A549 (cell line): ENCODE results near the gene PHLDA1. TPM values are rescaled to one million over a fixed set of nuclear protein-coding genes. Genes with fewer than 3 reads are reported as not detected.

Source experiments
- ATAC-seq, 2 experiments: fragments of 200-7000 bp in 1 of 2; fragments of >200 bp in 1 of 2; cut with Nextera tagmentation in 1 of 2; cut with Tn5 transposase in 1 of 2; 3 replicates each; pipeline versions ENCODE4 v1.8.0 to v1.9.1; 2018 to 2020; ENCODE audit warnings: mild to moderate bottlenecking in 1 of 2, moderate library complexity in 1 of 2
- CTCF ChIA-PET: fragments of 300-600 bp; sonication (Branson Sonifier 250); formaldehyde crosslinking; extraction: SDS; loops from one replicate; lab custom pipeline; 2021; ENCODE audit warnings: antibody characterized with exemption, inconsistent platforms; lab: Yijun Ruan, JAX
- POLR2A ChIA-PET: fragments of 350-600 bp; formaldehyde crosslinking; extraction: SDS; loops from one replicate; lab custom pipeline; 2021; ENCODE audit warnings: antibody characterized with exemption, inconsistent platforms; lab: Yijun Ruan, JAX
- DNase-seq, 2 experiments: peaks; one replicate each; pipeline versions ENCODE4 v3.0.0 to v3.0.0-alpha.2; 2011 to 2016; ENCODE audit warnings: low read depth in 1 of 2, low spot score in 1 of 2
- FAIRE-seq: peaks from 2 replicates; lab custom pipeline; 2011; peaks lifted over from hg19 to GRCh38; lab: Jason Lieb, UNC
- H3K27ac ChIP-seq, 2 experiments: fragments of >200 bp; sonication (Bioruptor Twin); formaldehyde crosslinking; 3 replicates each; pipeline ENCODE4 v1.5.1; 2016 to 2017
- H3K4me1 ChIP-seq: fragments of >200 bp; sonication (Bioruptor Twin); formaldehyde crosslinking; 3 replicates; pipeline ENCODE4 v1.6.1; 2016
- H3K4me2 ChIP-seq: fragments of >200 bp; sonication (Bioruptor Twin); formaldehyde crosslinking; 3 replicates; pipeline ENCODE4 v1.6.1; 2016
- H3K4me3 ChIP-seq: fragments of >200 bp; sonication (Bioruptor Twin); formaldehyde crosslinking; 3 replicates; pipeline ENCODE4 v1.5.1; 2016
- H3K9me3 ChIP-seq: fragments of >200 bp; sonication (Bioruptor Twin); formaldehyde crosslinking; 3 replicates; pipeline ENCODE4 v1.6.1; 2016
- BCL3 ChIP-seq: fragments of >200 bp; sonication (Bioruptor Twin); formaldehyde crosslinking; IDR thresholded peaks from 3 replicates; pipeline ENCODE4 v1.6.1; 2016
- BHLHE40 ChIP-seq: IDR thresholded peaks from 2 replicates; pipeline ENCODE4 v1.6.1; 2012; ENCODE audit warnings: low read depth, low read length, inconsistent platforms
- CTCF ChIP-seq: fragments of >200 bp; sonication (Bioruptor Twin); formaldehyde crosslinking; IDR thresholded peaks from 3 replicates; pipeline ENCODE4 v1.5.1; 2016
- EHF ChIP-seq: fragments of 250-450 bp; sonication (Bioruptor Pico); IDR thresholded peaks from 2 replicates; pipeline ENCODE4 v1.5.0; 2020; ENCODE audit warnings: mild to moderate bottlenecking
- ELK1 ChIP-seq: fragments of 150-350 bp; IDR thresholded peaks from 2 replicates; pipeline ENCODE4 v1.6.1; 2014; ENCODE audit warnings: low read depth, mild to moderate bottlenecking, low read length
- EP300 ChIP-seq, 2 experiments: fragments of >200 bp; sonication (Bioruptor Twin); formaldehyde crosslinking; IDR thresholded peaks; 2 replicates in 1 of 2; 3 replicates in 1 of 2; pipeline ENCODE4 v1.6.1; 2016 to 2017
- FOSB ChIP-seq: fragments of 250-450 bp; sonication (Bioruptor Pico); IDR thresholded peaks from 2 replicates; pipeline ENCODE4 v1.5.0; 2020; ENCODE audit warnings: mild to moderate bottlenecking, moderate library complexity
- FOSL2 ChIP-seq, 2 experiments: fragments of 450-650 bp in 1 of 2; fragments of >200 bp in 1 of 2; sonication (Bioruptor Twin) in 1 of 2; formaldehyde crosslinking; IDR thresholded peaks; 2 replicates each; pipeline versions ENCODE4 v1.5.0 to v1.6.1; 2016 to 2020; ENCODE audit warnings: mild to moderate bottlenecking in 1 of 2, moderate library complexity in 1 of 2
- GATA3 ChIP-seq: IDR thresholded peaks from 2 replicates; pipeline ENCODE4 v1.6.1; 2012; ENCODE audit warnings: borderline replicate concordance
- HOXA7 ChIP-seq: fragments of 250-450 bp; sonication (Bioruptor Pico); IDR thresholded peaks from 2 replicates; pipeline ENCODE4 v1.5.0; 2020; ENCODE audit warnings: mild to moderate bottlenecking, moderate library complexity
- HOXB13 ChIP-seq: fragments of 250-450 bp; sonication (Bioruptor Pico); IDR thresholded peaks from 2 replicates; pipeline ENCODE4 v1.5.0; 2020; ENCODE audit warnings: low read depth, mild to moderate bottlenecking, moderate library complexity
- HOXB5 ChIP-seq: fragments of 250-450 bp; sonication (Bioruptor Pico); IDR thresholded peaks from 2 replicates; pipeline ENCODE4 v1.5.0; 2020; ENCODE audit warnings: mild to moderate bottlenecking, moderate library complexity
- JUN ChIP-seq, 2 experiments: fragments of >200 bp; sonication (Bioruptor Twin); formaldehyde crosslinking; IDR thresholded peaks; 2 replicates in 1 of 2; 3 replicates in 1 of 2; pipeline ENCODE4 v1.6.1; 2016 to 2017
- KDM1A ChIP-seq: fragments of 200-600 bp; sonication (generic); IDR thresholded peaks from 2 replicates; pipeline ENCODE4 v1.6.1; 2016; ENCODE audit warnings: low read depth, mild to moderate bottlenecking
- NR3C1 ChIP-seq: fragments of >200 bp; sonication (Bioruptor Twin); formaldehyde crosslinking; IDR thresholded peaks from 3 replicates; pipeline ENCODE4 v1.6.1; 2017
- PBX3 ChIP-seq: IDR thresholded peaks from 2 replicates; pipeline ENCODE4 v1.6.1; 2012
- POLR2A ChIP-seq: IDR thresholded peaks from 2 replicates; pipeline ENCODE4 v1.6.1; 2012; ENCODE audit warnings: mild to moderate bottlenecking, low read length
- POLR2AphosphoS2 ChIP-seq: conservative IDR thresholded peaks from 2 replicates; pipeline ENCODE4 v1.6.1; 2012; ENCODE audit warnings: low read length, improper control_type of control experiment, inconsistent platforms
- REST ChIP-seq: fragments of 200-600 bp; sonication (generic); IDR thresholded peaks from 2 replicates; pipeline ENCODE4 v1.6.1; 2016; ENCODE audit warnings: antibody characterized with exemption, mild to moderate bottlenecking, moderate library complexity
- RNF2 ChIP-seq: fragments of 200-600 bp; sonication (generic); IDR thresholded peaks from 2 replicates; pipeline ENCODE4 v1.6.1; 2016; ENCODE audit warnings: low read depth, mild to moderate bottlenecking, antibody characterized with exemption, moderate library complexity, borderline replicate concordance
- TFCP2L1 ChIP-seq: fragments of 250-450 bp; sonication (Bioruptor Pico); IDR thresholded peaks from 2 replicates; pipeline ENCODE4 v1.5.0; 2021; ENCODE audit warnings: mild to moderate bottlenecking
- WGBS: methylation state at CpG from one replicate; pipeline ENCODE4 v1.1.6; 2017; ENCODE audit errors: missing lambda C conversion rate; 5-methylcytosine and 5-hydroxymethylcytosine counted together
- polyA plus RNA-seq, 4 experiments: library from polyadenylated mRNA; depleted of rRNA in 3 of 4; stranded (reverse); fragments of >200 nt; fragmentation: RNase III in 1 of 4; extraction: RNeasy Plus Mini Kit Qiagen cat#74134 plus additional on column Dnase treatment in 1 of 4; gene quantifications; 2 replicates in 3 of 4; 3 replicates in 1 of 4; pipeline ENCODE4 v1.2.3, GENCODE V29; 2011 to 2017

The PHLDA1 gene
- polyA plus RNA-seq, 2 of the 4 experiments (the other 2 are of a cell fraction): 43.1 to 71.6 TPM

GRCh38 chr12:76029982-76030340 is 1.6 kb downstream of the PHLDA1 start (continued):
- TF ChIP-seq POLR2A (peak; percentile 39), PBX3 (no peak), CTCF (no peak)

GRCh38 chr12:76028571-76029277 is 2.9 kb downstream of the PHLDA1 start:
- H3K4me3 ChIP-seq: peak overlapping the region; percentile 87
- H3K4me1 ChIP-seq: peaks cover 48% of the 10 kb centered on the region
- peak overlapping the region; percentile 89 to 90 for H3K27ac ChIP-seq
- H3K4me2 ChIP-seq: peak overlapping the region; percentile 75
- ChIA-PET CTCF (interaction anchor here (1.1 to 8.4 kb wide), 2 partner anchors 405 to 501 kb away, joined by 3 to 80 read pairs; no protein-coding TSS in a partner anchor), POLR2A (interaction anchor here (1.0 to 1.9 kb wide), 4 partner anchors 38 to 469 kb away, joined by 3 to 7 read pairs (median 4); no protein-coding TSS in a partner anchor)
- no peaks in the 10 kb centered on the region for H3K9me3 ChIP-seq
- WGBS: 2% methylated on average over 3 of the region's 3 CpGs
- TF ChIP-seq HOXA7: peak; percentile 49; the same call in 1 of the 2 replicates
- TF ChIP-seq RNF2: no peak
- FAIRE-seq (no peak), ATAC-seq (no peak), DNase-seq (no peak)

GRCh38 chr12:76026643-76027063 is 4.9 kb downstream of the PHLDA1 start:
- peak overlapping the region; percentile 75 for H3K4me2 ChIP-seq
- WGBS: 21% methylated on average over 1 of the region's 1 CpG
- DNase-seq: peak in 1 of 2 experiments; percentile 71
- POLR2A ChIA-PET: interaction anchor here (0.7 to 3.3 kb wide), 5 partner anchors 48 to 260 kb away, joined by 3 to 17 read pairs (median 3); no protein-coding TSS in a partner anchor
- peak overlapping the region; percentile 90 to 92 for H3K27ac ChIP-seq
- CTCF ChIA-PET: interaction anchor here (2.7 kb wide), 1 partner anchor 499 kb away, joined by 7 read pairs; no protein-coding TSS in a partner anchor
- no peak for TF ChIP-seq HOXB5
- peak; percentile 52 to 55 for TF ChIP-seq JUN (IDR thresholded peaks at IDR 0.05)
- TF ChIP-seq ELK1: no peak
- peak; percentile 51; the same call in 1 of the 2 replicates for TF ChIP-seq HOXA7
- peak; percentile 50; the same call in 1 of the 2 replicates for TF ChIP-seq HOXB13 (CRISPR knock-in tag)
- 0 out of 3 replicates have a peak, but pooled peaks have one; percentile 16 for TF ChIP-seq BCL3
- TF ChIP-seq BHLHE40: no peak
- peak; percentile 81; the same call in 1 of the 2 replicates for TF ChIP-seq TFCP2L1 (CRISPR knock-in tag)
- no peak for TF ChIP-seq KDM1A
- TF ChIP-seq EP300 (IDR thresholded peaks at IDR 0.05): no peak
- TF ChIP-seq PBX3: no peak
- no peak for TF ChIP-seq GATA3
- no peak for TF ChIP-seq REST
- TF ChIP-seq FOSB: peak; percentile 91
- no peak for TF ChIP-seq NR3C1
- no peak for TF ChIP-seq FOSL2 (IDR thresholded peaks at IDR 0.05)
- 0 out of 2 replicates have a peak, but pooled peaks have one; percentile 30 for TF ChIP-seq FOSL2 (CRISPR knock-in tag; IDR thresholded peaks at IDR 0.05)
- no peak; the same call in 1 of the 2 replicates for TF ChIP-seq EHF (CRISPR knock-in tag)
- TF ChIP-seq POLR2AphosphoS2: peak; percentile 77; the same call in 1 of the 2 replicates
- TF ChIP-seq, all 56 proteins: peak for 8
- H3K9me3 ChIP-seq: no peaks in the 10 kb centered on the region
- H3K4me1 ChIP-seq: peaks cover 40% of the 10 kb centered on the region
- ATAC-seq (no peak), FAIRE-seq (no peak)
- peak overlapping the region; percentile 87; the same call in 2 of the 3 replicates for H3K4me3 ChIP-seq
